ENCODE data around the gene RNU1-2.
"Not testable (repeated sequence)": the region's sequence is repeated elsewhere in the genome, so short reads cannot be mapped to it uniquely, and the experiment has no call there.

Gene RNU1-2

GRCh38 chr1:16927711-16928485 lies 32.1 kb downstream of the RNU1-2 start:
- DNase-seq = no peak

GRCh38 chr1:16929146-16930041 lies 33.6 kb downstream of the RNU1-2 start:
- DNase-seq = peak; percentile 92

GRCh38 chr1:16931206-16931934 lies 35.6 kb downstream of the RNU1-2 start:
- DNase-seq = not testable (repeated sequence)

- DNase-seq = not testable (repeated sequence)
Observed at GRCh38 chr1:16933945-16934344, 38.2 kb downstream of the RNU1-2 start.

GRCh38 chr1:16936580-16936979 lies 40.8 kb downstream of the RNU1-2 start:
- DNase-seq = not testable (repeated sequence)

- no peak for DNase-seq
Observed at GRCh38 chr1:16938351-16939321, 42.9 kb downstream of the RNU1-2 start.

- DNase-seq = not testable (repeated sequence)
Observed at GRCh38 chr1:16939386-16940180, 43.8 kb downstream of the RNU1-2 start.

GRCh38 chr1:16944038-16944437 lies 48.3 kb downstream of the RNU1-2 start:
- DNase-seq = no peak

GRCh38 chr1:16945512-16945911 lies 49.7 kb downstream of the RNU1-2 start:
- DNase-seq = not testable (repeated sequence)

Data from NCI-H345 (cell line).